GM23338 (cell line): ENCODE results near the gene TMEM179B. TPM values are rescaled to one million over a fixed set of nuclear protein-coding genes. Genes with fewer than 3 reads are reported as not detected.

Experiments used
- ATAC-seq: fragments of 200-7000 bp; cut with Tn5 transposase; 3 replicates; pipeline ENCODE4 v1.9.1; 2020
- DNase-seq: peaks from one replicate; pipeline ENCODE4 v3.0.0-alpha.2; 2015; ENCODE audit warnings: low spot score
- H2AFZ ChIP-seq: fragments of 200-600 bp; sonication (generic); 2 replicates; pipeline ENCODE4 v1.8.0; 2016; ENCODE audit warnings: antibody characterized with exemption, mild to moderate bottlenecking, moderate library complexity
- H3F3A ChIP-seq: fragments of 200-600 bp; sonication (generic); replicated peaks from 2 replicates; pipeline ENCODE4 v1.8.0; 2017; ENCODE audit warnings: antibody characterized with exemption, mixed run types, low read depth
- H3K27ac ChIP-seq: fragments of 200-600 bp; sonication (generic); 2 replicates; pipeline ENCODE4 v1.6.1; 2016; ENCODE audit warnings: low read depth
- H3K27me3 ChIP-seq: fragments of 200-600 bp; sonication (generic); 2 replicates; pipeline ENCODE4 v1.8.0; 2016; ENCODE audit warnings: mild to moderate bottlenecking, mixed run types, moderate library complexity; ENCODE audit not compliant: insufficient read depth
- H3K36me3 ChIP-seq: fragments of 200-600 bp; sonication (generic); 2 replicates; pipeline ENCODE4 v1.8.0; 2016; ENCODE audit warnings: mild to moderate bottlenecking; ENCODE audit not compliant: insufficient read depth
- H3K4me1 ChIP-seq: fragments of 200-600 bp; sonication (generic); 2 replicates; pipeline ENCODE4 v1.8.0; 2016; ENCODE audit warnings: mild to moderate bottlenecking, moderate library complexity; ENCODE audit not compliant: insufficient read depth
- H3K4me2 ChIP-seq: fragments of 200-600 bp; sonication (generic); 2 replicates; pipeline ENCODE4 v1.7.1; 2017; ENCODE audit warnings: mixed run types
- H3K4me3 ChIP-seq: fragments of 200-600 bp; sonication (generic); 2 replicates; pipeline ENCODE4 v1.6.1; 2016; ENCODE audit warnings: mixed run types
- H3K79me2 ChIP-seq: fragments of 200-600 bp; sonication (generic); replicated peaks from 2 replicates; pipeline ENCODE4 v1.8.0; 2017; ENCODE audit warnings: mild to moderate bottlenecking; ENCODE audit not compliant: insufficient read depth
- H3K9me2 ChIP-seq: fragments of 200-600 bp; sonication (generic); 2 replicates; pipeline ENCODE4 v1.8.0; 2017; ENCODE audit not compliant: insufficient read depth
- H4K20me1 ChIP-seq: fragments of 200-600 bp; sonication (generic); replicated peaks from 2 replicates; pipeline ENCODE4 v1.8.0; 2017; ENCODE audit warnings: mild to moderate bottlenecking; ENCODE audit not compliant: insufficient read depth
- H3K27ac Mint-ChIP-seq: 2 replicates; pipeline ENCODE4 v1.8.0; 2020; ENCODE audit warnings: inconsistent platforms, mild to moderate bottlenecking, moderate library complexity, mixed read lengths
- H3K27me3 Mint-ChIP-seq: 3 replicates; pipeline ENCODE4 v1.8.0; 2022; ENCODE audit warnings: low read depth, mild to moderate bottlenecking, moderate library complexity, mixed read lengths, inconsistent platforms; ENCODE audit not compliant: insufficient read depth, poor library complexity
- H3K36me3 Mint-ChIP-seq: 3 replicates; pipeline ENCODE4 v1.8.0; 2021; ENCODE audit warnings: low read depth, mild to moderate bottlenecking, inconsistent platforms, moderate library complexity, mixed read lengths
- H3K4me1 Mint-ChIP-seq: 3 replicates; pipeline ENCODE4 v1.8.0; 2020; ENCODE audit warnings: mild to moderate bottlenecking, inconsistent platforms, mixed read lengths
- H3K4me3 Mint-ChIP-seq: 3 replicates; pipeline ENCODE4 v1.8.0; 2021; ENCODE audit warnings: moderate library complexity, mild to moderate bottlenecking, inconsistent platforms, mixed read lengths
- H3K9me3 Mint-ChIP-seq: 3 replicates; pipeline ENCODE4 v1.8.0; 2020; ENCODE audit warnings: moderate library complexity, mild to moderate bottlenecking, inconsistent platforms, mixed read lengths
- CREB1 ChIP-seq: fragments of 250-450 bp; sonication (Bioruptor Pico); IDR thresholded peaks from 2 replicates; pipeline ENCODE4 v1.5.0; 2020; ENCODE audit warnings: low read depth, mild to moderate bottlenecking, moderate library complexity
- CTCF ChIP-seq, 2 experiments: fragments of 200-600 bp in 1 of 2; sonication (generic) in 1 of 2; conservative IDR thresholded peaks; 2 replicates each; pipeline versions ENCODE4 v1.5.1 to v1.6.1; 2016 to 2017; ENCODE audit warnings: antibody characterized with exemption in 2 of 2, low read depth in 2 of 2, mild to moderate bottlenecking in 2 of 2, moderate library complexity in 1 of 2
- ETS1 ChIP-seq: IDR thresholded peaks from 2 replicates; pipeline ENCODE4 v1.6.1; 2016; ENCODE audit warnings: antibody characterized with exemption
- EZH2 ChIP-seq: fragments of 200-600 bp; sonication (generic); IDR thresholded peaks from one replicate; pipeline ENCODE4 v1.8.0; 2017; ENCODE audit warnings: antibody characterized with exemption, mild to moderate bottlenecking, low read depth; ENCODE audit not compliant: unreplicated experiment
- EZH2phosphoT487 ChIP-seq: fragments of 200-600 bp; sonication (generic); IDR thresholded peaks from one replicate; pipeline ENCODE4 v1.8.1; 2018; ENCODE audit warnings: antibody characterized with exemption; ENCODE audit not compliant: unreplicated experiment
- JUNB ChIP-seq: IDR thresholded peaks from one replicate; pipeline ENCODE4 v1.6.1; 2016; ENCODE audit warnings: antibody characterized with exemption; ENCODE audit not compliant: unreplicated experiment
- POLR2AphosphoS5 ChIP-seq: IDR thresholded peaks from 2 replicates; pipeline ENCODE4 v1.6.1; 2016; ENCODE audit warnings: antibody characterized with exemption, low read depth
- ZNF114 ChIP-seq: fragments of 250-450 bp; sonication (Bioruptor Pico); IDR thresholded peaks from 2 replicates; pipeline ENCODE4 v1.5.0; 2020; ENCODE audit warnings: mild to moderate bottlenecking, moderate library complexity
- polyA plus RNA-seq: library from polyadenylated mRNA; unstranded; fragments of >200 nt; fragmentation: Nextera tagmentation; extraction: Ambion mirVana; gene quantifications from 2 replicates; pipeline ENCODE4 v1.2.1, GENCODE V29; 2016
- total RNA-seq: library from RNA; depleted of rRNA; stranded (reverse); fragments of >200 nt; shearing (Covaris generic); gene quantifications from 2 replicates; pipeline ENCODE4 v1.2.3, GENCODE V29; 2014

TMEM179B gene
- total and polyA plus RNA-seq, 2 experiments from 2014 or later = 16.9 to 17.5 TPM

GRCh38 chr11:62752994-62753735 is 34.0 kb upstream of the TMEM179B start:
- Histone ChIP-seq H3K36me3 (peaks cover 41% of the 10 kb centered on the region), H3K27me3 (no peaks in the 10 kb centered on the region), H3K4me2 (peak overlapping the region; percentile 71), H3K9me2 (no peaks in the 10 kb centered on the region), H4K20me1 (peaks cover 43% of the 10 kb centered on the region), H3K27ac (peak overlapping the region; percentile 86; the same call in 1 of the 2 replicates), H2AFZ (no peak overlapping the region), H3K79me2 (peaks cover 78% of the 10 kb centered on the region), H3F3A (peaks cover 41% of the 10 kb centered on the region), H3K4me1 (peaks cover 25% of the 10 kb centered on the region; the same call in 1 of the 2 replicates), H3K4me3 (peak overlapping the region; percentile 69)
- no peak for ATAC-seq
- no peak for TF ChIP-seq ZNF114
- no peak for TF ChIP-seq CTCF (conservative IDR thresholded peaks at IDR 0.05; ENCODE audit: low read depth in 2 of 2)
- no peak for TF ChIP-seq CREB1 (CRISPR knock-in tag)
- TF ChIP-seq EZH2 = no peak
- no peak for TF ChIP-seq POLR2AphosphoS5
- TF ChIP-seq EZH2phosphoT487 = no peak
- no peak for TF ChIP-seq JUNB
- TF ChIP-seq ETS1 = no peak
- Mint-ChIP-seq H3K4me1 (peaks cover 22% of the 10 kb centered on the region), H3K4me3 (peak overlapping the region; percentile 98), H3K9me3 (peaks cover 2% of the 10 kb centered on the region; the same call in 1 of the 3 replicates), H3K27me3 (peaks cover 20% of the 10 kb centered on the region), H3K36me3 (peaks cover 72% of the 10 kb centered on the region), H3K27ac (peak overlapping the region; percentile 97)
- DNase-seq = no peak

GRCh38 chr11:62753736-62754603 is 33.2 kb upstream of the TMEM179B start, which contains the start of gene ZBTB3:
ZBTB3 (minus strand) TSS chr11:62754160; CDS start chr11:62753664, 496 bp downstream.
- Mint-ChIP-seq H3K4me1 (peaks cover 25% of the 10 kb centered on the region), H3K27me3 (peaks cover 19% of the 10 kb centered on the region), H3K9me3 (peaks cover 2% of the 10 kb centered on the region; the same call in 1 of the 3 replicates), H3K27ac (peak within 1 kb of the TSS; percentile 97), H3K4me3 (peak within 1 kb of the TSS; percentile 98), H3K36me3 (peaks cover 68% of the 10 kb centered on the region)
- Histone ChIP-seq H3K4me2 (peak within 1 kb of the TSS; percentile 71), H2AFZ (no peak within 1 kb of the TSS), H3K4me3 (peak within 1 kb of the TSS; percentile 69), H3K9me2 (no peaks in the 10 kb centered on the region), H3F3A (peaks cover 42% of the 10 kb centered on the region), H3K27me3 (no peaks in the 10 kb centered on the region), H3K27ac (peak within 1 kb of the TSS; percentile 86), H3K36me3 (peaks cover 40% of the 10 kb centered on the region), H3K4me1 (peaks cover 30% of the 10 kb centered on the region), H3K79me2 (peaks cover 75% of the 10 kb centered on the region), H4K20me1 (peaks cover 39% of the 10 kb centered on the region)
- peak; percentile 100 for DNase-seq
- ATAC-seq = peak; percentile 91
- peak; percentile 46; the same call in 1 of the 2 replicates for TF ChIP-seq CREB1 (CRISPR knock-in tag)
- no peak for TF ChIP-seq EZH2
- peak; percentile 93 for TF ChIP-seq POLR2AphosphoS5
- TF ChIP-seq ETS1 = peak; percentile 52
